Loucy (cell line): ENCODE data around the gene PRTFDC1.

Experiments used
- H2AFZ ChIP-seq: fragments of 200-600 bp; sonication (generic); 2 replicates; pipeline ENCODE4 v1.6.0; 2016; ENCODE audit warnings: antibody characterized with exemption, mild to moderate bottlenecking, low read length, moderate library complexity
- H3F3A ChIP-seq: fragments of 200-600 bp; 2 replicates; pipeline ENCODE4 v1.6.0; 2016; ENCODE audit warnings: antibody characterized with exemption, low read depth, mild to moderate bottlenecking
- H3K27me3 ChIP-seq: fragments of 200-600 bp; sonication (generic); 2 replicates; pipeline ENCODE4 v1.6.1; 2014; ENCODE audit warnings: low read length, mild to moderate bottlenecking; ENCODE audit not compliant: insufficient read depth, poor library complexity, severe bottlenecking
- H3K36me3 ChIP-seq: fragments of 200-600 bp; sonication (generic); 2 replicates; pipeline ENCODE4 v1.6.1; 2016; ENCODE audit warnings: low read length; ENCODE audit not compliant: insufficient read depth
- H3K4me1 ChIP-seq: fragments of 200-600 bp; sonication (generic); 2 replicates; pipeline ENCODE4 v1.5.1; 2014; ENCODE audit warnings: low read length, mild to moderate bottlenecking; ENCODE audit not compliant: insufficient read depth, poor library complexity, severe bottlenecking
- H3K4me2 ChIP-seq: fragments of 200-600 bp; sonication (generic); 2 replicates; pipeline ENCODE4 v1.6.0; 2014; ENCODE audit warnings: antibody characterized with exemption, low read length, low read depth, mild to moderate bottlenecking; ENCODE audit not compliant: poor library complexity, severe bottlenecking
- H3K4me3 ChIP-seq: fragments of 200-600 bp; sonication (generic); 2 replicates; pipeline ENCODE4 v1.5.1; 2014; ENCODE audit warnings: low read length, mild to moderate bottlenecking, mixed read lengths; ENCODE audit not compliant: poor library complexity, severe bottlenecking
- H3K79me2 ChIP-seq: fragments of 200-600 bp; sonication (generic); 2 replicates; pipeline ENCODE4 v1.6.1; 2014; ENCODE audit warnings: low read length; ENCODE audit not compliant: insufficient read depth
- H3K9ac ChIP-seq: fragments of 200-600 bp; sonication (generic); 2 replicates; pipeline ENCODE4 v1.6.0; 2014; ENCODE audit warnings: mild to moderate bottlenecking, low read depth, low read length, moderate library complexity; ENCODE audit not compliant: poor library complexity, severe bottlenecking
- H3K9me2 ChIP-seq: fragments of 200-600 bp; sonication (generic); replicated peaks from 2 replicates; pipeline ENCODE4 v1.6.1; 2016; ENCODE audit warnings: low read depth, low read length, mixed read lengths
- H3K9me3 ChIP-seq: fragments of 200-600 bp; sonication (generic); 2 replicates; pipeline ENCODE4 v1.6.1; 2014; ENCODE audit warnings: mild to moderate bottlenecking, antibody characterized with exemption, low read length, low read depth; ENCODE audit not compliant: insufficient read depth
- H4K20me1 ChIP-seq: fragments of 200-600 bp; sonication (generic); 2 replicates; pipeline ENCODE4 v1.6.0; 2014; ENCODE audit warnings: antibody characterized with exemption, low read length, mild to moderate bottlenecking; ENCODE audit not compliant: insufficient read depth, poor library complexity, severe bottlenecking
- CTCF ChIP-seq: fragments of 200-600 bp; sonication (generic); conservative IDR thresholded peaks from 2 replicates; pipeline ENCODE4 v1.5.1; 2014; ENCODE audit warnings: mild to moderate bottlenecking, antibody characterized with exemption, low read length
- EZH2phosphoT487 ChIP-seq: fragments of 200-600 bp; IDR thresholded peaks from 2 replicates; pipeline ENCODE4 v1.6.1; 2018; ENCODE audit warnings: antibody characterized with exemption, mild to moderate bottlenecking, moderate library complexity, borderline replicate concordance

PRTFDC1 gene

DNA sequence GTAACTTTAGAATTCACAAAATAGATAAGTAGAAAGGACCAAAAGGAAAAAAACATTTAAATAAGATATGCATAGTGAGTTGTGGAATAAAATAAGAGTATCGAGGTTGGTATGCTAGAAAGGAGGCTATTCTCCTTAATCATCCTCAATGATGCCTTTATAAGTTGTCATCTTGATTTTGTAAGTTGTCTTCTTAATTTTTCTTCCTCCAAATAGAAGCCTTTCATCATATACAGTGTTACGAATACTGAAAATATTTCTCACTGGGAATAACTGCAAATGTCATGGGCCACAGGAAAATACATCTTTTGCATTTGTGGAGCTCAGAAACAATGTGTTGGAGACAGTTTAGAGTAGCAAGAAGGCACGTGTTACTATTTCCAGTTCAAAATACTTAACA, 31.5 kb upstream of the PRTFDC1 start:
- Histone ChIP-seq H3K9me2 (no peaks in the 10 kb centered on the region), H2AFZ (no peak overlapping the region), H3K9me3 (no peaks in the 10 kb centered on the region), H3K27me3 (no peaks in the 10 kb centered on the region), H3K4me2 (no peak overlapping the region), H3K4me1 (peaks cover under 1% of the 10 kb centered on the region), H3K79me2 (no peaks in the 10 kb centered on the region), H3K36me3 (no peaks in the 10 kb centered on the region), H3F3A (no peaks in the 10 kb centered on the region), H3K4me3 (no peak overlapping the region), H3K9ac (no peak overlapping the region), H4K20me1 (no peaks in the 10 kb centered on the region)
- TF ChIP-seq CTCF (no peak), EZH2phosphoT487 (no peak)

GRCh38 chr10:24983130-24983529, 30.7 kb upstream of the PRTFDC1 start:
- no peaks in the 10 kb centered on the region for H3K36me3 ChIP-seq
- H3K9ac ChIP-seq = no peak overlapping the region
- H2AFZ ChIP-seq = no peak overlapping the region
- no peaks in the 10 kb centered on the region for H3K4me1 ChIP-seq
- H3K79me2 ChIP-seq = no peaks in the 10 kb centered on the region
- H3K4me2 ChIP-seq = no peak overlapping the region
- H4K20me1 ChIP-seq = no peaks in the 10 kb centered on the region
- no peaks in the 10 kb centered on the region for H3K9me2 ChIP-seq
- H3K4me3 ChIP-seq = no peak overlapping the region
- TF ChIP-seq EZH2phosphoT487 (no peak), CTCF (no peak)
- no peaks in the 10 kb centered on the region for H3K27me3 ChIP-seq
- no peaks in the 10 kb centered on the region for H3F3A ChIP-seq
- no peaks in the 10 kb centered on the region for H3K9me3 ChIP-seq

- Histone ChIP-seq H3K36me3 (no peaks in the 10 kb centered on the region), H4K20me1 (no peaks in the 10 kb centered on the region), H3K27me3 (no peaks in the 10 kb centered on the region), H3K79me2 (no peaks in the 10 kb centered on the region), H3K9me2 (no peaks in the 10 kb centered on the region), H3K9me3 (no peaks in the 10 kb centered on the region), H3K4me2 (no peak overlapping the region), H3K9ac (no peak overlapping the region), H3F3A (no peaks in the 10 kb centered on the region), H3K4me1 (no peaks in the 10 kb centered on the region), H2AFZ (no peak overlapping the region), H3K4me3 (no peak overlapping the region)
- no peak for TF ChIP-seq EZH2phosphoT487
These were observed 30.1 kb upstream of the PRTFDC1 start for GRCh38 chr10:24982319-24983112.

- Histone ChIP-seq H3K79me2 (no peaks in the 10 kb centered on the region), H3K4me1 (no peaks in the 10 kb centered on the region), H4K20me1 (no peaks in the 10 kb centered on the region), H3K9me2 (no peaks in the 10 kb centered on the region), H3K4me3 (no peak overlapping the region), H3K9ac (no peak overlapping the region), H3K4me2 (no peak overlapping the region), H3K9me3 (no peaks in the 10 kb centered on the region), H3K36me3 (no peaks in the 10 kb centered on the region), H3K27me3 (no peaks in the 10 kb centered on the region), H3F3A (no peaks in the 10 kb centered on the region), H2AFZ (no peak overlapping the region)
- TF ChIP-seq CTCF (no peak), EZH2phosphoT487 (no peak)
These were observed 28.8 kb upstream of the PRTFDC1 start for GRCh38 chr10:24981161-24981710.
